Measurements from ENCODE around the gene SPIRE1.

DNA sequence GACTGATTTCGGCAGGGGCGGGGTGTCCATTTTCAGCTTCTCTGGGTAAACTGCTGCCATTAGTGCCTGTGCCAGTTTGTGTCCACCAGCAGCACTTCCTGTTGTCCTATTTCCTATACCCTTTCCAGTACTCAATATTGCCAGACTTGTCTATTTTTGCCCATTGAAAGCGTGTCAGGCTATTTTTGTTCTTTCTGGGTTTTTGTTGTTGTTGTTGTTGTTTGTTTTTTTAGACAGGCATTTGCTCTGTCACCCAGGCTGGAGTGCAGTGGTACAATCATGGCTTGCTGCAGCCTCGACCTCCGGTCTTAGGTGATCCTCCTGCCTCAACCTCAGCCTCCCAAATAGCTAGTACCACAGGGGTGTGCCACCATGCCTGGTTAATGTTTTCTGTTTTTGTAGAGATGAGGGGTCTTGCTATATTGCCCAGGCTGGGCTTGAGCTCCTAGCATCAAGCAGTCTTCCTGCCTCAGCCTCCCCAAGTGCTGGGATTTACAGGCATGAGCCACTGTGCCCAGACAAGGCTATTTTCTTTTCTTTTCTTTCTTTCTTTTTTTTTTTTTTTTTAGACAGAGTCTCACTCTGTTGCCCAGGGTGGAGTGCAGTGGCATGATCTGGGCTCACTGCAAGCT, 241.7 kb downstream of the SPIRE1 start:
- TF ChIP-seq, protein P1, sequence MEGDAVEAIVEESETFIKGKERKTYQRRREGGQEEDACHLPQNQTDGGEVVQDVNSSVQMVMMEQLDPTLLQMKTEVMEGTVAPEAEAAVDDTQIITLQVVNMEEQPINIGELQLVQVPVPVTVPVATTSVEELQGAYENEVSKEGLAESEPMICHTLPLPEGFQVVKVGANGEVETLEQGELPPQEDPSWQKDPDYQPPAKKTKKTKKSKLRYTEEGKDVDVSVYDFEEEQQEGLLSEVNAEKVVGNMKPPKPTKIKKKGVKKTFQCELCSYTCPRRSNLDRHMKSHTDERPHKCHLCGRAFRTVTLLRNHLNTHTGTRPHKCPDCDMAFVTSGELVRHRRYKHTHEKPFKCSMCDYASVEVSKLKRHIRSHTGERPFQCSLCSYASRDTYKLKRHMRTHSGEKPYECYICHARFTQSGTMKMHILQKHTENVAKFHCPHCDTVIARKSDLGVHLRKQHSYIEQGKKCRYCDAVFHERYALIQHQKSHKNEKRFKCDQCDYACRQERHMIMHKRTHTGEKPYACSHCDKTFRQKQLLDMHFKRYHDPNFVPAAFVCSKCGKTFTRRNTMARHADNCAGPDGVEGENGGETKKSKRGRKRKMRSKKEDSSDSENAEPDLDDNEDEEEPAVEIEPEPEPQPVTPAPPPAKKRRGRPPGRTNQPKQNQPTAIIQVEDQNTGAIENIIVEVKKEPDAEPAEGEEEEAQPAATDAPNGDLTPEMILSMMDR (conservative IDR thresholded peaks at IDR 0.05), result no peak
- no peak for TF ChIP-seq ZFX (IDR thresholded peaks at IDR 0.05)

Measured in C4-2B (cell line).